IMR-90 (cell line): Measurements from ENCODE around the gene MPPED2. TPM values are rescaled to one million over a fixed set of nuclear protein-coding genes. Genes with fewer than 3 reads are reported as not detected.

Experiments used
- ATAC-seq: fragments of 200-7000 bp; cut with Tn5 transposase; 2 replicates; pipeline ENCODE4 v1.9.1; 2020; ENCODE audit warnings: low read depth, mild to moderate bottlenecking, moderate library complexity
- BruUV-seq: library from RNA; stranded (reverse); fragments of 400-500 nt; replicated peaks from 2 replicates; lab custom pipeline; 2021; lab: Mats Ljungman, UMichigan
- CTCF ChIA-PET: fragments of 300-600 bp; formaldehyde crosslinking; extraction: SDS; loops from one replicate; lab custom pipeline; 2021; ENCODE audit warnings: antibody characterized with exemption; lab: Yijun Ruan, JAX
- POLR2A ChIA-PET: fragments of 300-600 bp; sonication (Branson Sonifier 250); formaldehyde crosslinking; loops from one replicate; lab custom pipeline; 2022; ENCODE audit warnings: antibody characterized with exemption; ENCODE audit not compliant: unreplicated experiment; lab: Charles Lee
- DNase-seq: peaks from one replicate; pipeline ENCODE4 v3.0.0; 2013
- H2AFZ ChIP-seq: replicated peaks from 2 replicates; pipeline ENCODE3; 2013; ENCODE audit warnings: low read length, mild to moderate bottlenecking; ENCODE audit not compliant: poor library complexity
- H2AK5ac ChIP-seq: 2 replicates; pipeline ENCODE4 v1.6.1; 2013; ENCODE audit warnings: low read depth, low read length, inconsistent platforms
- H2AK9ac ChIP-seq: replicated peaks from 2 replicates; pipeline ENCODE3; 2013; ENCODE audit warnings: mild to moderate bottlenecking, low read depth, low read length, moderate library complexity; ENCODE audit not compliant: poor library complexity
- H2BK120ac ChIP-seq: 2 replicates; pipeline ENCODE4 v1.6.1; 2013; ENCODE audit warnings: low read depth, low read length, inconsistent platforms
- H2BK15ac ChIP-seq: 3 replicates; pipeline ENCODE4 v1.6.1; 2013; ENCODE audit warnings: low read depth, low read length, inconsistent platforms
- H2BK20ac ChIP-seq: 2 replicates; pipeline ENCODE4 v1.6.1; 2013; ENCODE audit warnings: low read depth, mild to moderate bottlenecking, inconsistent platforms, low read length, moderate library complexity
- H2BK5ac ChIP-seq: 2 replicates; pipeline ENCODE4 v1.6.1; 2013; ENCODE audit warnings: mild to moderate bottlenecking, low read depth, low read length, inconsistent platforms; ENCODE audit not compliant: poor library complexity, severe bottlenecking
- H3K14ac ChIP-seq: replicated peaks from 2 replicates; pipeline ENCODE4 v1.6.1; 2013; ENCODE audit warnings: low read depth, low read length, inconsistent platforms
- H3K18ac ChIP-seq: 2 replicates; pipeline ENCODE4 v1.6.1; 2013; ENCODE audit warnings: low read depth, low read length, control low read depth
- H3K23ac ChIP-seq: 2 replicates; pipeline ENCODE4 v1.6.1; 2013; ENCODE audit warnings: low read depth, low read length, inconsistent platforms
- H3K27ac ChIP-seq: 2 replicates; pipeline ENCODE4 v1.5.1; 2013; ENCODE audit warnings: mild to moderate bottlenecking, control low read depth, low read length; ENCODE audit not compliant: insufficient read depth
- H3K27me3 ChIP-seq: 2 replicates; pipeline ENCODE4 v1.6.1; 2013; ENCODE audit warnings: low read length; ENCODE audit not compliant: control insufficient read depth, insufficient read depth
- H3K36me3 ChIP-seq: 2 replicates; pipeline ENCODE4 v1.6.1; 2013; ENCODE audit warnings: low read length, mixed read lengths; ENCODE audit not compliant: control insufficient read depth, insufficient read depth
- H3K4ac ChIP-seq: 2 replicates; pipeline ENCODE4 v1.6.1; 2013; ENCODE audit warnings: low read depth, low read length, inconsistent platforms
- H3K4me1 ChIP-seq: 2 replicates; pipeline ENCODE4 v1.6.1; 2013; ENCODE audit warnings: low read length, mixed read lengths; ENCODE audit not compliant: control insufficient read depth, insufficient read depth
- H3K4me2 ChIP-seq: 2 replicates; pipeline ENCODE4 v1.6.1; 2013; ENCODE audit warnings: low read depth, mild to moderate bottlenecking, control low read depth, low read length, moderate library complexity
- H3K4me3 ChIP-seq: 2 replicates; pipeline ENCODE4 v1.5.1; 2013; ENCODE audit warnings: low read depth, mild to moderate bottlenecking, control low read depth, low read length, moderate library complexity; ENCODE audit not compliant: insufficient read depth
- H3K56ac ChIP-seq: 2 replicates; pipeline ENCODE4 v1.6.1; 2013; ENCODE audit warnings: low read length, inconsistent platforms; ENCODE audit not compliant: insufficient read depth; ENCODE audit errors: extremely low read depth
- H3K79me1 ChIP-seq, 2 experiments: 2 replicates each; pipeline ENCODE4 v1.6.1; 2013; ENCODE audit warnings: low read length in 2 of 2, inconsistent platforms in 1 of 2, low read depth in 1 of 2
- H3K9ac ChIP-seq: 2 replicates; pipeline ENCODE4 v1.6.1; 2013; ENCODE audit warnings: low read depth, low read length, control low read depth
- H3K9me1 ChIP-seq: 2 replicates; pipeline ENCODE4 v1.6.1; 2013; ENCODE audit warnings: low read length, inconsistent platforms; ENCODE audit not compliant: insufficient read depth
- H3K9me3 ChIP-seq: 2 replicates; pipeline ENCODE4 v1.6.1; 2013; ENCODE audit warnings: low read length; ENCODE audit not compliant: control insufficient read depth, insufficient read depth
- H4K20me1 ChIP-seq: 2 replicates; pipeline ENCODE4 v1.6.1; 2013; ENCODE audit warnings: low read length, inconsistent platforms; ENCODE audit not compliant: insufficient read depth
- H4K5ac ChIP-seq: 2 replicates; pipeline ENCODE4 v1.6.1; 2013; ENCODE audit warnings: mild to moderate bottlenecking, low read depth, low read length, control low read depth
- H4K8ac ChIP-seq, 2 experiments: 2 replicates each; pipeline ENCODE4 v1.6.1; 2013; ENCODE audit warnings: low read depth in 2 of 2, low read length in 2 of 2, control low read depth in 1 of 2, inconsistent platforms in 1 of 2
- H4K91ac ChIP-seq: 2 replicates; pipeline ENCODE4 v1.6.1; 2013; ENCODE audit warnings: low read depth, low read length, inconsistent platforms; ENCODE audit not compliant: insufficient read depth
- BHLHE40 ChIP-seq: fragments of 150-350 bp; IDR thresholded peaks from 2 replicates; pipeline ENCODE4 v1.6.1; 2016; ENCODE audit warnings: mild to moderate bottlenecking, low read depth, low read length
- CHD1 ChIP-seq: IDR thresholded peaks from 2 replicates; pipeline ENCODE4 v1.6.1; 2012; ENCODE audit warnings: low read depth, low read length, improper control_type of control experiment
- RCOR1 ChIP-seq: IDR thresholded peaks from 2 replicates; pipeline ENCODE4 v1.6.1; 2012; ENCODE audit warnings: mild to moderate bottlenecking, low read length, improper control_type of control experiment; ENCODE audit not compliant: insufficient replicate concordance
- WGBS, 2 experiments: methylation state at CpG; one replicate each; pipeline versions ENCODE4 v1.1.5 to v1.1.7; 2013; ENCODE audit warnings: missing lambda C conversion rate in 2 of 2; ENCODE audit not compliant: insufficient read length in 1 of 2; ENCODE audit errors: extremely low coverage in 2 of 2; 5-methylcytosine and 5-hydroxymethylcytosine counted together
- dilution Hi-C: fragments of 300-500 bp; cut with HindIII; formaldehyde crosslinking; loops from one replicate; pipeline ENCODE4 v1.14.3; 2018; ENCODE audit warnings: low sequenced_read_pairs; ENCODE audit not compliant: unreplicated experiment
- in situ Hi-C: fragments of 300-500 bp; cut with MboI; formaldehyde crosslinking; loops from 3 replicates; pipeline ENCODE4 v1.14.3; 2019; ENCODE audit warnings: low sequenced_read_pairs, inconsistent platforms, mixed read lengths
- intact Hi-C: fragments of 100-400 bp; cut with micrococcal nuclease; formaldehyde crosslinking; loops from 2 replicates; pipeline ENCODE4 v1.10.0; 2022
- polyA plus RNA-seq, 3 experiments: library from polyadenylated mRNA; depleted of rRNA; stranded (reverse); fragments of >200 nt; gene quantifications; 2 replicates each; pipeline ENCODE4 v1.2.3, GENCODE V29; 2012; ENCODE audit warnings: low replicate concordance in 1 of 3
- total RNA-seq: library from RNA; depleted of rRNA; stranded (reverse); fragments of >200 nt; gene quantifications from 2 replicates; pipeline ENCODE4 v1.2.3, GENCODE V29; 2012
- TF ChIP-seq, protein P1 (sequence below): conservative IDR thresholded peaks from 2 replicates; pipeline ENCODE4 v1.5.1; 2012; ENCODE audit warnings: mild to moderate bottlenecking, low read depth, low read length, improper control_type of control experiment
- TF ChIP-seq, protein P2 (sequence below): fragments of 150-350 bp; IDR thresholded peaks from 2 replicates; pipeline ENCODE4 v1.6.1; 2016; ENCODE audit warnings: low read depth, mild to moderate bottlenecking, low read length, moderate library complexity, borderline replicate concordance

The MPPED2 gene
- total and polyA plus RNA-seq, 2 of the 4 experiments (the other 2 are of a cell fraction): 0.10 TPM; not detected in 1

GRCh38 chr11:30454111-30454510 lies 132.0 kb downstream of the MPPED2 start:
- Histone ChIP-seq H3K4me2 (no peak overlapping the region), H3K18ac (no peak overlapping the region), H3K9ac (no peak overlapping the region), H3K23ac (no peak overlapping the region), H3K27me3 (no peaks in the 10 kb centered on the region), H3K79me1 (no peaks in the 10 kb centered on the region), H2BK5ac (no peak overlapping the region), H2BK120ac (no peak overlapping the region), H2BK15ac (no peak overlapping the region), H2AFZ (no peak overlapping the region), H3K9me1 (no peaks in the 10 kb centered on the region), H4K20me1 (no peaks in the 10 kb centered on the region), H3K36me3 (no peaks in the 10 kb centered on the region), H3K56ac (no peak overlapping the region), H4K8ac (no peak overlapping the region), H2AK5ac (no peak overlapping the region), H3K27ac (no peak overlapping the region), H3K9me3 (no peaks in the 10 kb centered on the region), H4K91ac (no peak overlapping the region), H2BK20ac (no peak overlapping the region), H4K5ac (no peak overlapping the region), H2AK9ac (no peak overlapping the region), H3K14ac (no peak overlapping the region), H3K4ac (no peak overlapping the region), H3K4me3 (no peak overlapping the region), H3K4me1 (no peaks in the 10 kb centered on the region)
- DNase-seq: no peak
- in situ Hi-C loops (no loop called here), dilution Hi-C loops (no loop called here), intact Hi-C loops (no loop called here)
- no peak for TF ChIP-seq CHD1
- TF ChIP-seq, protein P1, sequence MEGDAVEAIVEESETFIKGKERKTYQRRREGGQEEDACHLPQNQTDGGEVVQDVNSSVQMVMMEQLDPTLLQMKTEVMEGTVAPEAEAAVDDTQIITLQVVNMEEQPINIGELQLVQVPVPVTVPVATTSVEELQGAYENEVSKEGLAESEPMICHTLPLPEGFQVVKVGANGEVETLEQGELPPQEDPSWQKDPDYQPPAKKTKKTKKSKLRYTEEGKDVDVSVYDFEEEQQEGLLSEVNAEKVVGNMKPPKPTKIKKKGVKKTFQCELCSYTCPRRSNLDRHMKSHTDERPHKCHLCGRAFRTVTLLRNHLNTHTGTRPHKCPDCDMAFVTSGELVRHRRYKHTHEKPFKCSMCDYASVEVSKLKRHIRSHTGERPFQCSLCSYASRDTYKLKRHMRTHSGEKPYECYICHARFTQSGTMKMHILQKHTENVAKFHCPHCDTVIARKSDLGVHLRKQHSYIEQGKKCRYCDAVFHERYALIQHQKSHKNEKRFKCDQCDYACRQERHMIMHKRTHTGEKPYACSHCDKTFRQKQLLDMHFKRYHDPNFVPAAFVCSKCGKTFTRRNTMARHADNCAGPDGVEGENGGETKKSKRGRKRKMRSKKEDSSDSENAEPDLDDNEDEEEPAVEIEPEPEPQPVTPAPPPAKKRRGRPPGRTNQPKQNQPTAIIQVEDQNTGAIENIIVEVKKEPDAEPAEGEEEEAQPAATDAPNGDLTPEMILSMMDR: no peak
- no peak for TF ChIP-seq RCOR1
- TF ChIP-seq, protein P2, sequence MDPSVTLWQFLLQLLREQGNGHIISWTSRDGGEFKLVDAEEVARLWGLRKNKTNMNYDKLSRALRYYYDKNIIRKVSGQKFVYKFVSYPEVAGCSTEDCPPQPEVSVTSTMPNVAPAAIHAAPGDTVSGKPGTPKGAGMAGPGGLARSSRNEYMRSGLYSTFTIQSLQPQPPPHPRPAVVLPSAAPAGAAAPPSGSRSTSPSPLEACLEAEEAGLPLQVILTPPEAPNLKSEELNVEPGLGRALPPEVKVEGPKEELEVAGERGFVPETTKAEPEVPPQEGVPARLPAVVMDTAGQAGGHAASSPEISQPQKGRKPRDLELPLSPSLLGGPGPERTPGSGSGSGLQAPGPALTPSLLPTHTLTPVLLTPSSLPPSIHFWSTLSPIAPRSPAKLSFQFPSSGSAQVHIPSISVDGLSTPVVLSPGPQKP: no peak
- TF ChIP-seq BHLHE40: no peak
- no TSS peak for BruUV-seq
- ATAC-seq: no peak
- ChIA-PET POLR2A (no interaction called here), CTCF (no interaction called here)
- WGBS, 2 experiments: no CpG with 5 or more reads among the region's 5 CpGs
